GM19455 (cell line): ENCODE measurements around the gene UTP14A.

ENCODE experiments used
- ATAC-seq: cut with Tn5 transposase; IDR thresholded peaks from one replicate; pipeline ENCODE4 v1.9.1; 2021; ENCODE audit not compliant: unreplicated experiment

Gene UTP14A

DNA sequence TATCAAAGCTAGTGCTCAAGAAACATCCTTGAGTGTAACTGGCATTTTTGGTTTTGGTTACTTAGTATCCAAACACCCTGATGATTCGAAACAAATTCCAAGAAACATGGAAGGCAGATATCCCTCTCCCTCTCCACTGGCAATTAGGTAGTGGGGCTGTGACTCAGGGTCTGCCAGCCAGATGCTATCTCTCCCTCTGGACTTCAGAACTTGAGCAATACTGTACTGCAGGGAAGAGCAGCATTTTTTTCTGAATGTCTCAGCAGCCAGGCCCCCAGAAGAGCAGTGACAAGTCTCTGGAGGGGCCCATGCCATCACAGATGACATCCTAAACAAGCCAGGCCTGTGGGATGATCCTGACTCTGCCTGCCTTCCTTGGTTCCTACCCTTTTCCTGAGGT is 39.2 kb downstream of the UTP14A start:
- no peak for ATAC-seq

GRCh38 chrX:129953334-129953648 is 47.3 kb downstream of the UTP14A start:
- no peak for ATAC-seq

DNA sequence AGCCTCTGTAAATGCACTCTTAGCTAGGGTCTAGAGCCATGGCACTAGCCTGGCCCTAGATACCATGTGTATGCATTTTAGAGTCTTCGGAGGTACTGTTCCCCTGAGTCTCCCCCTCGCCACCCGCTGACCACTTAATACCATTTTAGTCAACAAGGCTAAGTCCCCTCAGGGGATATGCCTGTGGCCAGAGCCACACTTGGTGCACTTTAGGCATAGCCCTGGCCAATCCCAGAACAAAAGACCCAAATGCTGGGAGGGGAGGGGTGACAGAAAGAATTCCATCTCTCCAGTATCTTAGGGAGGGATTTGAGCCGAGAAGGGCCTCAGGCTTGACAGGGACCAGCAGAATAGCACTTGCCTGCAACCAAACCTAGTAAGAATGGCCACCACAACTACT is 47.9 kb downstream of the UTP14A start:
- ATAC-seq = no peak

- no peak for ATAC-seq
Measured at GRCh38 chrX:129954804-129955203, 48.8 kb downstream of the UTP14A start.

DNA sequence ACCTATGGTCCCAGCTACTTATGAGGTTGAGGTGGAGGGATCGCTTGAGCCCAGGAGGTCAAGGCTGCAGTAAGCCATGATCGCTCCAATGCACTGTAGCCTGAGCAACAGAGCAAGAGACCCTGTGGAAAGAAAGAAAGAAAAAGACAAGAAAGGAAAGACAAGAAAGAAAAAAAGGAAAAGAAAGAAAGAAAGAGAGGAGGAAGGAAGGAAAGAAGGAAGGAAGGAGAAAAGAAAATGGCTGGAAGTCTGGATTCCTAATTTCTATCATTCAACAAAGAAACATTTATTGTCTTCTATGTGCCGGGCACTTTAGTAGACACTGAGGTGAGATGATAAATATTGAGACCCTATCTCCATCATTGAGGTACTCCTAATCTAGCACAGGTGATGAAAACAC is 49.7 kb downstream of the UTP14A start:
- no peak for ATAC-seq

DNA sequence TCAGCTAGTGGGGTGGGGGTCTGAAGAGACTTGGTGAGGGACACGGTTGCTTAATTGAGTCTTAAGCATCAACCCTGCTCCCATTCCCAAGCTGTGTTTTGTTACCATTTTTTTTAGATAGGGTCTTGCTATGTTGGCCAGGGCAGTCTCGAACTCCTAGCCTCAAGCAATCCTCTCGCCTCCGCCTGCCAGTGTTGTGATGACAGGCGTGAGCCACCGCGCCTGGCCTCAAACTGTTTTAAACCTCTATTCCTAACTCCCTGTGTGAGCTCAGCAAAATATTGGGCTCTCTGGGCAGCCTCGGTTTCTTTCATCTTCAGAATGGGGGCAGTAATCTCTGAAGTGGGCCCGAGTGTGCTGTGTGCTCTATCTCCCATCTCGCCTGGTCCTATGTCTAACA is 50.2 kb downstream of the UTP14A start:
- no peak for ATAC-seq

DNA sequence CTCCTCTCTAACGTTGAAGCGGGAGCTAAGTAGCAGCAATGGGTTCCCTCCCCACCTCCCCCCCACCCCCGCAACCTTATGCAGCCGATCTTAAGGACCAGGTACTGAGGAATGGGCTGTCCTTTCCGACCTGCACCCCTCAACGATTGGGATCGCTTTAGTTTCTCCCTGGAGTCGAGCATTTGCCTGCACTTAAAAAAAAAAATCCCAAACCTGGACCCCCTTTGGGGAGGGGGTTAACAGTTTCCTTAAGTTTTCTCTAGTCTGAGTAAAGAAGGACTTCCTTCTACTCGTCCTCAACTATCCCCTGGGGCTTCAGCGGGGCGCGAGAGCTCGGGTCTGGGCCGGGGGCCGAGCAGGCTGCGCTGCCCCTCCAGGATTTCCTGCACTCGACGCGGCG is 50.8 kb downstream of the UTP14A start:
- no peak for ATAC-seq

DNA sequence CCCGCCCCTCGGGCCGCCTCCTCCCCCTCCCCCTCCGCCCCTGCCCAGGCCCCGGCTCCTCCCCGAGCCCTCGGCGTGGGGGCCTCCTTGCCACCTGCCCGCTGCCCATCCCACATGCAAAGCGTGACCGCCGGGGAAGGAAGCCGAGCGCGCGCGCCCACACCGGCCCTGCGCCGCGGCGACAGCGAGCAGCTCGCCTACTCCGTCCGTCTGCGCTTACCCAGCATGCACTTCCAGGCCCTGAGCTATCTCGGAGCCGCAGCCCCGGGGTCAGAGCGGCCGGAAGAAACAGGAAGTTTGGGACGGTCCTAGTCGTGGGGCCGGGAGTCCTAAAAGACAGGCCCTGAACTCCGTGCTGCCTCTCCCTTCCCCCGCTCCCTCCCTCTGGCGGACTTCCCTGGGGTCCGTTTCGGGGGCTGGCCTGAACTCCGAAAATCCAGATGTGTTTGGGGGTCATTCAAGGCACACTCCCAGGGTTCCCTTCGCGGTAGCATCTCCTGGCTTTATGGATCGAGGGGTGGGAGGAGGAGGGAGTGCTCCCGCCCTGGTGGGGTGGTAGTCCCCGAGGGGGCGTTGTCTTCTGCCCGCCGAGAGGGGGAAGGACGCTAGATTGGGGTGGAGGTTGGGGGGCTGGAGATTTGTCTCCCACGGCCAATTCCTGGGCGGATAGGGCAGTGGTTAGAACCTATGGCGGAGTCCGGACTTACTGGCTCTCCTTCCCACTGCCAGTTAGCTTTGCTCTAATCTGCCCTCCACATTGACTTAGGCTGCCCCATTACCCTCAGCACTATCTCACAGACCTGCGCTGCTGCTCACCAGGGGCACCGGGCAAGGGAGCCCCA is 51.5 kb downstream of the UTP14A start:
- peak; percentile 84 for ATAC-seq

- no peak for ATAC-seq
Measured at GRCh38 chrX:129958083-129958465, 52.1 kb downstream of the UTP14A start.

DNA sequence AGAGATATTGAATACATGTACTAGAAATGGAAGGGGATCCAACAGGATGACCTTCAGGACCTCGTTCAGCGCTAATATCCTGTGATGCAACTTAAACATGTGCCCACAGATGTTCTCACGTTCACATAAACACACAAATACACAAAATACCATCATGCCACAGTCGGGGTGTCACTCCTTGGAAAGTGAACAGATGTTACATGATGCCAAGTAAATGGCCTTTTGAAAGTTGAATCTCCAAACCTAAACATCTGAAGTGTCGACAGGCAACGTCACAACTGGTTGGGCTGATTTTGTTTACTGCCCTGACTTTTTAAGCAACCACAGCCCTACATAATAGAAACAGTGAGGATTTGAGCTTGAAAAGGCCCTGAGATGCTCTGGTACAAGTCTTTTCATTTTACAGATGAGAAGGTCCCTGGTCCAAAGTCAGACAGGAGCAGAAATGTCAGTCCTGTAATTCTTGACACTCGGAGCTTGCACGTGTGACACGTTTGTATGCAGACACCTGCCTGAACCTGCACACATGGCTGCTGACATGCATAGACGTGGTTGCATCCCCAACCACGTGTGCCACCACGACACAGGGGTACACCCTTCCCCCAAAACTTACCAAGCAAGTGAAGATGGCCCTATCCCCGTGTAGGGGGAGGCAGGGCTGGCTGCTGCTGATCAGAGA is 53.0 kb downstream of the UTP14A start:
- no peak for ATAC-seq

GRCh38 chrX:129959493-129959832 is 53.5 kb downstream of the UTP14A start:
- ATAC-seq = no peak

DNA sequence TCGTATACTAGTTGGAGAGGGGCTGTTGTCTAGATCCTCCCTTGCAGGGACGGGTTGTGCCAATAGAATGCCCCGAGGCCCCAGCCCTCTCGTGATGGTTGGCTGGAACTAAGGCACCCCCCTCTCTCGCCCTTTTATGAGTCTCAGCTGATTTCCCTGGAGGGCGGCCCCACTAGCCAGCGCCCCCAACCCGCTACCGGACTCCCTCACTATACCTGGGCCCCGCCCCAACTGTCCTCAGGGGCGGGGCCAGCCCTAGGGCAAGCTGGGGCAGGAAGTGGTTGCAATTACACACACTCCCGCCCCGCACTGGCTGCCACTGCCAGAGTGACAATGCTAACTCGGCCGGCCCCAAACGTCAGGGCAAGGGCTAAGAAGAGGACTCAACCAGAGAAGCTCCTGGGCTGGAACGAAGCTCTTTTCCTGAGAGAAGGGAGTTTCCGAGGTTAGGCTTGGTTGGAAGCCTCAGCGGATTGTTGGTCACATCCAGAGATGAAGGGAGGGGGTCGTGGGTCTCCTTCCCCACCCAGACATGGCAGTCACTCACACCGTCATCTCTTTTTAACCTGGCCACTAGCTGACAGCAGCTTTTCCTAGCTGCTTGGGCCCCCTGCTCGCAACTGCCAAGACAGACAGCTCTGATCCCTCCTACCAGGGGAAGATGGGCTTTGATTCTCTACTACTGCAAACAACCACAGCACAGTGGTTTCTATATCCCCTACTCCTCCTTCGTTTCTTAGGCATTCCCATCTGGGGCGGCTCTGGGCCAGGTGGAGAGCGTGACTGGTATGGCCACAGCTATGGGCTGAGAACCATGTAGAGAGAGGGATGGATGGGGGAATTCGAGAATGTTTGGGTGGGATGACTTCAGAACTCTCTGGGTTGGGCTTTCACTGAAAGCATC is 55.5 kb downstream of the UTP14A start:
- ATAC-seq = peak; percentile 79

DNA sequence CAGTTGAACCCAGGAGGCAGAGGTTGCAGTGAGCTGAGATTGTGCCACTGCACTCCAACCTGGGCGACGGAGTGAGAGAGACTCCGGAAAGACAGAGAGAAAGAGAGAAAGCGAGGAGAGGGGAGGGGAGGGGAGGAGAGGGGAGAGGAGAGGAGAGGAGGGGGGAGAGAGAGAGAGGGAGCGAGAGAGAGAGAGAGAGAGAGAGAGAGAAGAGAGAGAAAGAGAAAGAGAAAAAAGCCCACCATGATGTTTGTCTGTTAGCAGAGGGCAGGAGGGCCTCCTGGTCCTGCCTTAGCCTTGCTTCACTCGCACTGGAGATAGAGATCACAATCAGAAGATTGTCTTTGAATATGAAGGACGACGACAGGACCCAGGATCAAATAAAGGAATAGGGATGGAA is 57.8 kb downstream of the UTP14A start:
- no peak for ATAC-seq

DNA sequence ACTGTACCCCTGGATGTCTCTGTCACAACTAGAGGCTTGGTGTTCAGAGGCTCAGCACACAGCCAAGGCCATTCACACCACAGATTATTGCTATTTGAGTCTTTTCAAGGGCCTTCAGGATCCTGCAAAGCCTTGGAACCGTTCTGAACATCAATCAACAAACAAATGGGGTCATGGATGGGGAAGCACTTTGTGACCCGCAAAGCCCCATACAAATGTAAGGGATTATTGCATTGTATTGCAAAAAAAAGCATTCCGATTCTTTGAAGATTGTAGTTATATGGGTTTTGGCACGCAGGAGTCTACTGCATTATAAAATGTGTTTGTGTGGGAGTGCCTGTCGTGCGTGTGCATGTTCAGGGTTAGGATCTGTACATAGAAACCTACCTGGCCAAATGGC is 59.2 kb downstream of the UTP14A start:
- ATAC-seq = no peak

- no peak for ATAC-seq
Measured at GRCh38 chrX:129968968-129969367, 63.0 kb downstream of the UTP14A start.

DNA sequence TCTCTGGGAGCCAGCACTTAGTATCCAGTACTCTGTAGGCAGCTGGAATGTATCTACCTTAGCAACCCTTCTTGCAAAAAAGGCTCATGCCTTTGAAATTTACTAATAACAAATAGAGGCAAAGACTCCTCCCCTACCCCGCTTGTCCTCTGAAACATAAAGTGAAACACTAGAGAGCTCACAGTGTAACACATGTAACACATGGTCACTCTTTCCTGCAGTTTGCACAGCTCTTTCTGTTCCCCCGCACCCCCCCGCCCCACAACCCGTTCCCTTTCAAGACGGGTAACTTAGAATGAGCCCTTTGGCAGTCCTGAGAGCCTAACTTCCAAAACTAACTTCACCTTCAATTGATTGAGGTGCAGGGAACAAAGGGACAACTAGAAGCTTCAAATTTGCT is 70.5 kb downstream of the UTP14A start:
- ATAC-seq = no peak
